ENCODE measurements around the gene SCRT2.

SCRT2 gene

DNA sequence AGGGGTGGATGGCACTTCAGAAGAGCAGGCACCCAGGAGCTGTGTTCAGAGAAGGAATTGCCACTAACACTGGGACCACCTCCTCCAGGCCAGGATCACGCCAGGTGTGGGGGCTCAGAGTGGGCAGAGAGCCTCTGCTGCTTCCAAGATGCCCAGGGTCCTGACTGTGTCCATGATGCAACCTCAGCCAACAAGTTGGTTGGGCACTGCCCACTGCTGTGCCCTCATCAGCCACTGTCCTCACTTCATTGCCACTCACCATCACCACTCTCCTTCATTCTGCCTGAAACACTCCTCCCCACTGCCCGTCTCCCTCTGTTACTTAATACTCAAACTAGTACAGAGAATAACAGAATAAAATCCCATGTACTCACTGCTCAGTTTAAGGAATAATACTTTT is 49.0 kb downstream of the SCRT2 start:
- TF ChIP-seq, protein P1, sequence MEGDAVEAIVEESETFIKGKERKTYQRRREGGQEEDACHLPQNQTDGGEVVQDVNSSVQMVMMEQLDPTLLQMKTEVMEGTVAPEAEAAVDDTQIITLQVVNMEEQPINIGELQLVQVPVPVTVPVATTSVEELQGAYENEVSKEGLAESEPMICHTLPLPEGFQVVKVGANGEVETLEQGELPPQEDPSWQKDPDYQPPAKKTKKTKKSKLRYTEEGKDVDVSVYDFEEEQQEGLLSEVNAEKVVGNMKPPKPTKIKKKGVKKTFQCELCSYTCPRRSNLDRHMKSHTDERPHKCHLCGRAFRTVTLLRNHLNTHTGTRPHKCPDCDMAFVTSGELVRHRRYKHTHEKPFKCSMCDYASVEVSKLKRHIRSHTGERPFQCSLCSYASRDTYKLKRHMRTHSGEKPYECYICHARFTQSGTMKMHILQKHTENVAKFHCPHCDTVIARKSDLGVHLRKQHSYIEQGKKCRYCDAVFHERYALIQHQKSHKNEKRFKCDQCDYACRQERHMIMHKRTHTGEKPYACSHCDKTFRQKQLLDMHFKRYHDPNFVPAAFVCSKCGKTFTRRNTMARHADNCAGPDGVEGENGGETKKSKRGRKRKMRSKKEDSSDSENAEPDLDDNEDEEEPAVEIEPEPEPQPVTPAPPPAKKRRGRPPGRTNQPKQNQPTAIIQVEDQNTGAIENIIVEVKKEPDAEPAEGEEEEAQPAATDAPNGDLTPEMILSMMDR (IDR thresholded peaks at IDR 0.05; ENCODE audit: borderline replicate concordance, control extremely low read depth, extremely low read depth, insufficient read depth, missing control alignments), result no peak
- in situ Hi-C loops (cut with MboI; ENCODE audit: low sequenced_read_pairs, unreplicated experiment), result no loop called here
- DNase-seq (ENCODE audit: low spot score), result no peak

DNA sequence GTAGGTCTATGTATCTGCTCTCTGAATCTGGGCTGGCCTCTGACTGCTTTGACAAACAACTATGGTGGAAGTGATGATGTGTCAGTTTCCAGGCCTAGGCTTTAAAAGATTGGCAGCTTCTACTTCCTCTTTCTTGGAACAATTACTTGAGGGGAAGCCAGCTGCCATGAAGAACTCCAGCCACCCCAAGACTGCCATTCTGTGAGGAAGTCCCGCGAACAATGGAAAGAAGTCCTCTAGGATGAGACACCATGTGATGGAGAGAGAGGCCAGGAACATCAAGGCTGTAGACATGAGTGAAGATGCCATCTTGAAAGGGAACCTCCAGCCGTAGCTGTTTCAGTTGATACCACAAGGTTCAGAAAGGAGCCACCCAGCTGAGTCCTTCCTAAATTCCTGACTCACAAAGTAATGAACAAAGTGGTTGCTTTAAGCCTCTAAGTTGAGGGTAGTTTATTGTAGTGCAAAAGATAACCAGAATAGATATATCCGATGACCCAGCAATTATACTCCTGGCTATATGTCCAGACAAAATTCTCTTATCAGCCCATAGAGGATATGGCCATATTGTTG is 50.2 kb downstream of the SCRT2 start:
- no peak for DNase-seq (ENCODE audit: low spot score)

DNA sequence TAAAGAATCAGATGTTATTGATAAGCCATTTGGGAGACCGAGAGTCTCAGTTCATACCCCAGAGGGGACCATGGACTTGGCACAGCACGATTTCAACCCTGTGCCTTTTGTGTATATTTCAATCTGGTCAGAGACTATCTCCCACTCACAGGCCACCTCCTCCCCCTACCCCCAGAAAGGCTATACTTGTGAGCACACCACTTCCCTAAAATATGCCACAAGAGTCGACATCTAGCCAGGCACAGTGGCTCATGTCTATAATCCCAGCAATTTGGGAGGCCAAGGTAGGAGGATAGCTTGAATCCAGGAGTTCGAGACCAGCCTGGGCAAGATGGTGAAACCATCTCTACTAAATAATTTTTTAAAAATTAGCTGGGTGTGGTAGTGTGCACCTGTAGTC is 51.9 kb downstream of the SCRT2 start:
- TF ChIP-seq, protein P1 (IDR thresholded peaks at IDR 0.05; ENCODE audit: borderline replicate concordance, control extremely low read depth, extremely low read depth, insufficient read depth, missing control alignments), result no peak
- in situ Hi-C loops (cut with MboI; ENCODE audit: low sequenced_read_pairs, unreplicated experiment), result no loop called here
- DNase-seq (ENCODE audit: low spot score), result no peak

More for the DNA sequence above, 50.2 kb downstream of the SCRT2 start:
- TF ChIP-seq, protein P1 (IDR thresholded peaks at IDR 0.05; ENCODE audit: borderline replicate concordance, control extremely low read depth, extremely low read depth, insufficient read depth, missing control alignments), result no peak
- in situ Hi-C loops (cut with MboI; ENCODE audit: low sequenced_read_pairs, unreplicated experiment), result no loop called here

DNA sequence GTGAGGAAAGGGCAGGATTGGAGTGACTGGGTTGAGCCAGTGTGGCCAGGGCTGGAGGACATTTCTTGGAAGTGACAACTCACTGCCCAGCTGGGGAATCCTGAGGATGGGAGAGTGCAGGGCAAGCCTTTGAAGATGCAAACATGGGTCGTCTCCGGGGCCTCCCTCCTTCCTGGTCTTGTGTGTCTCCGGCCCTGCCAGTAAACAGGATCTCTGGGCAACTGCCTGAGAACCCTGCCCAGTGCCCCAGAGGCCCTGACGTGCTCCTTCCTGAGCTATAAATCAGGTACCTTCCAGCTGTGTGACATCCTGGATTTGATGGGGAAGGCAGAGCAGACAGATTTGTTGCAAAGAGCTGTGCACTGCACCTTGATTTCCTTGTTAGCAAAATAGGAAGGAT is 52.6 kb downstream of the SCRT2 start:
- TF ChIP-seq, protein P1 (IDR thresholded peaks at IDR 0.05; ENCODE audit: borderline replicate concordance, control extremely low read depth, extremely low read depth, insufficient read depth, missing control alignments), result no peak
- in situ Hi-C loops (cut with MboI; ENCODE audit: low sequenced_read_pairs, unreplicated experiment), result no loop called here
- no peak for DNase-seq (ENCODE audit: low spot score)

DNA sequence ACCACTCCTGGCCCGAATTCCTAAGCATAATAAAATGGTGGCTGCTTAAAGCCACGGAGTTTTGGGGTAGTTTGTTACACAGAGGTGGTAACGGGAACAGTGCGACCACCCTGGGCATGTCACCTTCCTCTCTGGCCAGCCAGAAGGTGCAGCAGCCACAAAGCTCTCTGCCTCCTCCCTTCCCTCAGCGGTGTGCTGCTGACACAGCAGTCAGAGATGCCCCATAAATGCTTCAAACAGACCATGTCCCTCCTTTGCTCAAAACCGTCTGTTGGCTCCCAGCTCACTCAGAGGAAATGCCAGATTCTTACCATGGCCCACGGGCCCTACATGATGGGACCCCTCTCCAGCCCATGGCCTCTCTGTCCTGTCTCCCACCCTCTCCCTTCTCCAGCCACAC is 53.4 kb downstream of the SCRT2 start:
- in situ Hi-C loops (cut with MboI; ENCODE audit: low sequenced_read_pairs, unreplicated experiment), result no loop called here
- TF ChIP-seq, protein P1 (IDR thresholded peaks at IDR 0.05; ENCODE audit: borderline replicate concordance, control extremely low read depth, extremely low read depth, insufficient read depth, missing control alignments), result no peak
- no peak for DNase-seq (ENCODE audit: low spot score)

DNA sequence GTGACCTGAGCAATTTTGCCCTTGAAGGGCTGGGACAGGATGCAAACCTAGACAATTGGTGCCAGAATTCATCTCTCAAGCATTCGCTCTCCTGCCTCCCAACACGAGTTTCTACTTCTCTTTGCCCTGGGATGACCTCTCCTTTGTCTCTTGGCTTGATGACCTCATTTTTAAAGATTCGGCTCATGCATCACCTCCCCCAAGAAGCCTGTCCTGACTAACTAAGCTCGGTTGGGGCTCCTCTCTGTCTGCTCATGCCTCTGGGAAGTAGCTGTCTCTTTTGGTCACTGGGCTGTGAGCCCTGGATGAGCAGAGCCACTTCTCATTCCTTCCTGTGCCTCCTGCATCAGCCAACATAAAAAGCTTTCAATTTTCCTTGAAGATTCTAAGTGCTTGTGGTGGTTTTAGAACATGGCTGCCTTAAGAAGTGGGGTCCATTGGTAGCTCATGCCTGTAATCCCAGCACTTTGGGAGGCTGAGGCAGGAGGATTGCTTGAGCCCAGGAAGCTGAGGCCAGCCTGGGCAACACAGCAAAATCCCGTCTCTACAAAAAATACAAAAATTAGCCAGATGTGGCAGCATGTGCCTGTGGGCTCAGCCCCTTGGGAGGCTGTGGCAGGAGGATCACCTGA is 54.4 kb downstream of the SCRT2 start:
- no peak for DNase-seq (ENCODE audit: low spot score)
- in situ Hi-C loops (cut with MboI; ENCODE audit: low sequenced_read_pairs, unreplicated experiment), result no loop called here
- TF ChIP-seq, protein P1 (IDR thresholded peaks at IDR 0.05; ENCODE audit: borderline replicate concordance, control extremely low read depth, extremely low read depth, insufficient read depth, missing control alignments), result no peak
